Thyroid gland (tissue), 4 donors: ENCODE data around the gene EEIG2.

ENCODE experiments used
- POLR2A ChIP-seq, 2 donors: fragments of 450-650 bp; IDR thresholded peaks; one replicate each; pipeline ENCODE4 v1.6.1; 2017; ENCODE audit warnings: antibody characterized with exemption in 2 of 2, mild to moderate bottlenecking in 2 of 2, moderate library complexity in 1 of 2
- TF ChIP-seq, protein P1 (sequence below), 6 experiments: fragments of 200-600 bp in 3 of 6; fragments of 450-650 bp in 3 of 6; sonication (generic) in 3 of 6; IDR thresholded peaks; one replicate each; pipeline ENCODE4 v1.5.1; 2016 to 2019; ENCODE audit warnings: antibody characterized with exemption in 6 of 6, mild to moderate bottlenecking in 2 of 6, inconsistent platforms in 1 of 6, moderate library complexity in 1 of 6

DNA sequence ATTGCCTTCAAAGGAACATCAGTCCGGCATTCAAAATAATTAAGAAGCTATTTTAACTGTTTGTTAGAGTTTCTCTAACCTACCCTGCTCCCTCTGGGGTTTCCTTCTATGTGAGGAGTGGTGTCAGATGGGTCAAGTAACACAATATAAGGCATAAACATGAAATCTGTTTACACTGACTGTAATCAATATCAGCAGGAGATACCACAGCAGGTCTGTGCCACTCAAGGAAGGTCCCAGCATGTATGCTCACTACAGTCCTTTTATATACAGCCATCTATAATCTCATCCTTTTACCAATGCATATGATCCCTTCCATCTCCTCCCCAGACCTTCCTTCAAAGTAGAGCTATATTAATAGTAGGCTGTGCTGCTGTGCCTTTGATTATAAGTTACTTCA lies 25.4 kb downstream of the EEIG2 start:
- TF ChIP-seq, protein P1, sequence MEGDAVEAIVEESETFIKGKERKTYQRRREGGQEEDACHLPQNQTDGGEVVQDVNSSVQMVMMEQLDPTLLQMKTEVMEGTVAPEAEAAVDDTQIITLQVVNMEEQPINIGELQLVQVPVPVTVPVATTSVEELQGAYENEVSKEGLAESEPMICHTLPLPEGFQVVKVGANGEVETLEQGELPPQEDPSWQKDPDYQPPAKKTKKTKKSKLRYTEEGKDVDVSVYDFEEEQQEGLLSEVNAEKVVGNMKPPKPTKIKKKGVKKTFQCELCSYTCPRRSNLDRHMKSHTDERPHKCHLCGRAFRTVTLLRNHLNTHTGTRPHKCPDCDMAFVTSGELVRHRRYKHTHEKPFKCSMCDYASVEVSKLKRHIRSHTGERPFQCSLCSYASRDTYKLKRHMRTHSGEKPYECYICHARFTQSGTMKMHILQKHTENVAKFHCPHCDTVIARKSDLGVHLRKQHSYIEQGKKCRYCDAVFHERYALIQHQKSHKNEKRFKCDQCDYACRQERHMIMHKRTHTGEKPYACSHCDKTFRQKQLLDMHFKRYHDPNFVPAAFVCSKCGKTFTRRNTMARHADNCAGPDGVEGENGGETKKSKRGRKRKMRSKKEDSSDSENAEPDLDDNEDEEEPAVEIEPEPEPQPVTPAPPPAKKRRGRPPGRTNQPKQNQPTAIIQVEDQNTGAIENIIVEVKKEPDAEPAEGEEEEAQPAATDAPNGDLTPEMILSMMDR (IDR thresholded peaks at IDR 0.05): no peak
- TF ChIP-seq POLR2A (IDR thresholded peaks at IDR 0.05): no peak
